GM12801 (cell line): Measurements from ENCODE around the gene IGF1R.

Experiments used
- TF ChIP-seq, protein P1 (sequence below): IDR thresholded peaks from one replicate; pipeline ENCODE4 v1.5.1; 2011; ENCODE audit warnings: control low read depth; ENCODE audit not compliant: insufficient read length; ENCODE audit errors: extremely low read depth

The IGF1R gene

GRCh38 chr15:98863983-98864382, 215.6 kb downstream of the IGF1R start:
- TF ChIP-seq, protein P1, sequence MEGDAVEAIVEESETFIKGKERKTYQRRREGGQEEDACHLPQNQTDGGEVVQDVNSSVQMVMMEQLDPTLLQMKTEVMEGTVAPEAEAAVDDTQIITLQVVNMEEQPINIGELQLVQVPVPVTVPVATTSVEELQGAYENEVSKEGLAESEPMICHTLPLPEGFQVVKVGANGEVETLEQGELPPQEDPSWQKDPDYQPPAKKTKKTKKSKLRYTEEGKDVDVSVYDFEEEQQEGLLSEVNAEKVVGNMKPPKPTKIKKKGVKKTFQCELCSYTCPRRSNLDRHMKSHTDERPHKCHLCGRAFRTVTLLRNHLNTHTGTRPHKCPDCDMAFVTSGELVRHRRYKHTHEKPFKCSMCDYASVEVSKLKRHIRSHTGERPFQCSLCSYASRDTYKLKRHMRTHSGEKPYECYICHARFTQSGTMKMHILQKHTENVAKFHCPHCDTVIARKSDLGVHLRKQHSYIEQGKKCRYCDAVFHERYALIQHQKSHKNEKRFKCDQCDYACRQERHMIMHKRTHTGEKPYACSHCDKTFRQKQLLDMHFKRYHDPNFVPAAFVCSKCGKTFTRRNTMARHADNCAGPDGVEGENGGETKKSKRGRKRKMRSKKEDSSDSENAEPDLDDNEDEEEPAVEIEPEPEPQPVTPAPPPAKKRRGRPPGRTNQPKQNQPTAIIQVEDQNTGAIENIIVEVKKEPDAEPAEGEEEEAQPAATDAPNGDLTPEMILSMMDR: no peak

DNA sequence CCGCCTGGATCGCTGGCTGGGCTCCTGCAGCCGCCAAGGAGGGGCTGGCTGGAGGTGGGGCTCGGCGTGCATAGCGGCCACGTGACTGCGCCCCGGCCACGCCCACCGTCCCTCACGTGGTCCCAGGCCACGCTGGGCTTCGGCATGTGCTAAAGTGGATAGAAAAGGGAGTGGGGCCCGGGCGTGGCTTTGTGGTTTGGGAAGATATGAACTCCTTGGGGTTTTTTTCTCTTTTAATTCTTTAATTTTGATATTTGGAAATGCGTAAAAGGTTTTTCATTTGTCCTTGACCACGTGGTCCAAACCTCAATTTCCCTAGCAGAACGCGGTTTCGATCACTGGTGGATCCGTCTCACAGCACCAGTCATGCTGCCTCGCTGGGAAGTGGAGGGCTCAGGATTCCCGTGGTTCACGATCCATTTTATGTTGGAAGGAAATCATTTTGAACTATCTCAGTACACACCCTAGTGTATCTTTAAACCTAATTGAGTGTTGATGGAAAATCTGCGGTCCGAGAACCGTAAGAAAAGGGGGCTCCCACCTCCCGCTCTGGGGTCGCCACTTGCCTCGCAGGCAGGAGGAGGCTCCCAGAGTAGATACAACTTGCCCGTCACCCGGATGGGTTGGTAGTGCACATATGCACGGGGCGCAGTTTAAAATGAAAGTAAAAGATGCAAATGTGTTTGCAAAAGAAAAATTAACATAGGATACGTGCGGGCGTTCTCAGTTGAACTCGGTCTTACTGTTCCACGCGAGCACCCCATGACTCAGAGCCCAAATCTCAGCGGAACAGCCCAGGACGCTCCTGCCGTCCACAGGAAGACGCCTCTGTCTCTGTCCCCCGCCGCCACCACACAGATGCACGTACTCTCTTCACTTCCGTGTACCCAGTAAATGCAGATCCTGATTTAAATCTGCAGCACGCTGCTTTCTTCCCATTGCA, 217.3 kb downstream of the IGF1R start:
- TF ChIP-seq, protein P1: no peak

DNA sequence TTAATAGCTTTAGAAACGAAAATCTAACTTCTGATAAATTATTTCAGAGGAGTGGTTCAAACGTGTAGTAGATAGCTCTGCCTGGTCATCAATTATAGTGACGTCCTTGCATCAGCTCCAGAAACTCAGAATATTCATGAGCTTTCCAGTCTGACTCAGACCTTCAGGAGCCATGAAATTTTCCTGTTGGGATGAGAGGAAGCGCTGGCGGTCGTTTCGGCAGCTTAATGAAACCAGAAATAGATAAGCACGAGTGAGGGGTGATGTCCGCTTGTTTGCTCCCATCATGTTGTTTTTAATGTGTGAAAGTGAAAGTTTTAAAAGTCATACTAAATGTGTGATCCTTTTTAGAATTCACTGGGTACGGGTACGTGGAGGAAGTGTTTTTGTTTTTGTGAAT, 218.2 kb downstream of the IGF1R start:
- TF ChIP-seq, protein P1: no peak

GRCh38 chr15:98868564-98868963, 220.2 kb downstream of the IGF1R start:
- TF ChIP-seq, protein P1: no peak

GRCh38 chr15:98870788-98871187, 222.4 kb downstream of the IGF1R start:
- TF ChIP-seq, protein P1: no peak

DNA sequence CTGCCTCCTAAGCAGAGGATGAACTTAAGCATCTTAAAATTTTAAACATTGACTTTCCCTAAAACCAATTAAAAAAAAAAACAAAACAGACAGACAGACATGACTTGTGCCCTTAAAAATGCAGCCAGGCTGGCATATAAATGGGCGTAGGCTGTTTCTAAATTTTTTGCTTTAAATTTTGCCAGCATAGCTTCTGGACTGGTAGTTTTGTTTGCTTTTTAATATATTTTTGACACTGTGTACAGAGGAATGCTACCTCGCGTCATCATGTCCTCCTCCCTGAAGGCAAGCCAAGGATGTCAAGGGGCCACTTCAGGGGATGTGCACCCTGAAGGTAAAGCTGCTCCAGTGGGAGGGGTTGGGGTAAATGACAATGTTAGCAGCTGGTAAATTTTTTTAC, 224.4 kb downstream of the IGF1R start:
- TF ChIP-seq, protein P1: no peak

DNA sequence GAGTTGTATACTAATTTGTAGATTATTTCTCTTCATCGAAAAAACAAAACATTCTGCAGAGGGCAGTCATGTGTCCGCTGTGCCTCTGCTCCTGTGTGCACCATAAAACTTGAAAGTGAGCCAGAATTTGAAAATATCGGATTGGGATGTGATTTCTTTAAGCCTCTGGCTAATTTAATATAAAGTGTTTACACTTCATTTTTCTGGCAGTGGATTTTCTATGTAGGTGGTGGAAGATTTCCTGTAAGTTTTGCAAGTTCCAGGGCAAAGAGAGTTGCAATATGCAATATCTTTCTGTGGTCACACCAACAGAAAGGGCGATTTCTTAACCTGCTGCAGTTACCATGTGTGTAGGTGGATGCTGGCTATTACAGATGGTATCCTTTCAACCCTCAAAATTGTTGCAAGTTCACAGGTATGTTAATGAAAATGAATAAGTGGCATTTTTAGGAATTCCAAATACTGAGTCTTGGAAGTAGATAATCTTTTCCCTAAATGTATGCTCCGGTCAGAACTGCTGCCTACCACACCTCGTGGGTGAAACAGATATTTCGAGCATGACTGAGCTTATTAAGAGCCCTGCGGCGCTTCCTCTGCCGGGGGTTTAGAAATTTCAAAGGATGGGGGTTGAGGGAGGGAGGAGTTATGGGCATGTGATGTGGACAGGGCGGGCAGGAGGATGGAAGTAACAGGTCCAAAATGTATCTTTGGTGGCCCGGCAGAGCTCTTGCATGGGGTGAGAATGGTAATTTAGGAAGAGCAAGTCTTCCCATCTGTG, 225.3 kb downstream of the IGF1R start:
- TF ChIP-seq, protein P1: no peak
